NCI-H128 (cell line): ENCODE results near the gene SEMA4B.
"Not testable (repeated sequence)": the region's sequence is repeated elsewhere in the genome, so short reads cannot be mapped to it uniquely, and the experiment has no call there.

Experiments used
- DNase-seq: peaks from one replicate; lab custom pipeline; 2025; ENCODE audit not compliant: unreplicated experiment; lab: John Stamatoyannopoulos, UW

SEMA4B gene, protein sequence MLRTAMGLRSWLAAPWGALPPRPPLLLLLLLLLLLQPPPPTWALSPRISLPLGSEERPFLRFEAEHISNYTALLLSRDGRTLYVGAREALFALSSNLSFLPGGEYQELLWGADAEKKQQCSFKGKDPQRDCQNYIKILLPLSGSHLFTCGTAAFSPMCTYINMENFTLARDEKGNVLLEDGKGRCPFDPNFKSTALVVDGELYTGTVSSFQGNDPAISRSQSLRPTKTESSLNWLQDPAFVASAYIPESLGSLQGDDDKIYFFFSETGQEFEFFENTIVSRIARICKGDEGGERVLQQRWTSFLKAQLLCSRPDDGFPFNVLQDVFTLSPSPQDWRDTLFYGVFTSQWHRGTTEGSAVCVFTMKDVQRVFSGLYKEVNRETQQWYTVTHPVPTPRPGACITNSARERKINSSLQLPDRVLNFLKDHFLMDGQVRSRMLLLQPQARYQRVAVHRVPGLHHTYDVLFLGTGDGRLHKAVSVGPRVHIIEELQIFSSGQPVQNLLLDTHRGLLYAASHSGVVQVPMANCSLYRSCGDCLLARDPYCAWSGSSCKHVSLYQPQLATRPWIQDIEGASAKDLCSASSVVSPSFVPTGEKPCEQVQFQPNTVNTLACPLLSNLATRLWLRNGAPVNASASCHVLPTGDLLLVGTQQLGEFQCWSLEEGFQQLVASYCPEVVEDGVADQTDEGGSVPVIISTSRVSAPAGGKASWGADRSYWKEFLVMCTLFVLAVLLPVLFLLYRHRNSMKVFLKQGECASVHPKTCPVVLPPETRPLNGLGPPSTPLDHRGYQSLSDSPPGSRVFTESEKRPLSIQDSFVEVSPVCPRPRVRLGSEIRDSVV

DNA sequence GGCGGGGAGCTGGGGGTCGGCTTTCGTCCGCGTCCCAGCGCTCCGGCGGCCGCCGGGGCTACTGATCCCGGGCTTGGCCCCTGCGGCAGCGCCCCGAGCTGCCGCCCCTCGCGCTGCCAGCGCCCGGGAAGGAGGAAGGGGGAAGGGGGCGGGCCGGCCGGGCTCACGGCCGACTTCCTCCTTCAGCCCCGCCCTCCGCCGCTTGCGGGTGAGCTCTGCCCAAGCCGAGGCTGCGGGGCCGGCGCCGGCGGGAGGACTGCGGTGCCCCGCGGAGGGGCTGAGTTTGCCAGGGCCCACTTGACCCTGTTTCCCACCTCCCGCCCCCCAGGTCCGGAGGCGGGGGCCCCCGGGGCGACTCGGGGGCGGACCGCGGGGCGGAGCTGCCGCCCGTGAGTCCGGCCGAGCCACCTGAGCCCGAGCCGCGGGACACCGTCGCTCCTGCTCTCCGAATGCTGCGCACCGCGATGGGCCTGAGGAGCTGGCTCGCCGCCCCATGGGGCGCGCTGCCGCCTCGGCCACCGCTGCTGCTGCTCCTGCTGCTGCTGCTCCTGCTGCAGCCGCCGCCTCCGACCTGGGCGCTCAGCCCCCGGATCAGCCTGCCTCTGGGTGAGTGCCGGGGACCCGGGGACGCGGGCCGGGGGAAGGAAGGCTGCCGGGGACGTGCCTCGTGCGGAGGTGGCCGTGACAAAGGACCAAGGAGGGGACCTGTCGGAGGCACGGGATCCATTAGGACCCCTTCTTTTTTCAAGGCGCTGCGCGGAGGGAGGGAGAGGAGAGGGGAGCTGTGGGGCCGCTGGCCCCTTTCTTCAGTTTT is at the start of gene SEMA4B:
Gene SEMA4B, plus strand, starts transcription at position 201 of the 814 bp plus-strand sequence. Its CDS starts 249 bp downstream, at position 450.
- peak; percentile 25 for DNase-seq

DNA sequence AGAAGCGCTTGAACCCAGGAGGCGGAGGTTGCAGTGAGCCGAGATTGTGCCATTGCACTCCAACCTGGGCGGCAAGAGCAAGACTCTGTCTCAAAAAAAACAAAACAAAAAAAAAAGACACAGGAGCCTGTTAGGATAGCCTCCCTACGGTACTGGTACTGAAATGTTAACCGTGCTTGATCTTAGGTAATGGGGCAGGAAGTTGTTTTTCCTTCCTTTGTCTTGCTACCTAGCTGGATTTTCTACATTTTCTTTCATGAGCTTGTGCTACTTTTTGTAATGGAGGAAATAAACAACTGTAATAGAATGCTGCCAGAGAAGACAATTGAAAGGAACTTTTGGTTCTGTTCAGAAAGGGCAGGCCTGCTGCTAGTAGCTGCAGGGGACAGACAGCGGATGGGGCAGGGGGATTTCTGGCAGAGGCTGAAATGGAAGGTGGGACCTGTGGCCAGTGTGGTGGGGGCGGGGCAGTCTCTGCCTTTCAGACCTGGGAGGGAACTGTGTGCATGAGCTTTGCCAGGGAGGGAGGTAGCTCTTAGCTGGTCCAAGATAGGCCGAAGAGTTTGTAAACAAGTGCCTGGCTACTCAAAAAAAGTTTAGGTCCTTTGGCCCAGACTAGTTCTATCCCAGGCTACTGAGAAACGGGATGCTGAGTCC is 49.0 kb upstream of the SEMA4B start:
- no peak for DNase-seq

DNA sequence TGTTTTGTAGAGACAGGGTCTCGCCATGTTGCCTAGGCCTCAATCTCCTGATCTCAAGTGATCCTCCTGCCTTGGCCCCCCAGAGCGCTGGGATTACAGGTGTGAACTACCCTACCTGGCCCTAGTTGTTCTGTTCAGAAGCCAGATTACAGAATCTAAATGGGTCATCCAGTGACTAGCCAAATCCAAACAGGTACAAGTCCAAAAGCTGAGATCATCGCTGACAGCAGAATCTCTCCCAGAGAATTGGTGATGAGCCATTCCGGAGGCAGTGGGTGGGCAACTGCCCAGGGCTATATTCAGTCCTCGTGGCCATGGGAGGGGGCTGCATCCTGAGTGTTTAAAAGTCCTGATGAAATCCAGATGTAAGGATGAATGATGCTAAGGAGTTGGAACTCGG is 47.5 kb upstream of the SEMA4B start:
- no peak for DNase-seq

DNA sequence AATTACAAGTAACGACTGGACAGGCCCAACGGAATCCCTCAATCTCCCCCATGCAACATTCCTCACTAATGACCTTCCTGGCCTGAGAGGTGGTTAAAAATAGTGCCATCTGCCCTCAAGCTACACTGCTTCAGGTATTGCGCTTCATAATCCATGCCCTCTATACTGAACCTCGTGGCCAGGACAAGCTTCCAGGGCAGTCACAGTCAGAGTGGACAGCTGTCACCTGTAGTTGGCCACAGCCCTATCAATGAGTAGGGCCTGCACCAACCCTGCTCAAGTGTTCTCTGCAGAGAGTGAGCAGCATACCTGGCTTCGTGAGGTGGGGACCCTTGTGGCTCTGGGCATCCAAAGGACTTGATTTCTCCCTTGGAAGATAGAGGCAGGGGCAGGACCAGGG is 46.9 kb upstream of the SEMA4B start:
- no peak for DNase-seq

DNA sequence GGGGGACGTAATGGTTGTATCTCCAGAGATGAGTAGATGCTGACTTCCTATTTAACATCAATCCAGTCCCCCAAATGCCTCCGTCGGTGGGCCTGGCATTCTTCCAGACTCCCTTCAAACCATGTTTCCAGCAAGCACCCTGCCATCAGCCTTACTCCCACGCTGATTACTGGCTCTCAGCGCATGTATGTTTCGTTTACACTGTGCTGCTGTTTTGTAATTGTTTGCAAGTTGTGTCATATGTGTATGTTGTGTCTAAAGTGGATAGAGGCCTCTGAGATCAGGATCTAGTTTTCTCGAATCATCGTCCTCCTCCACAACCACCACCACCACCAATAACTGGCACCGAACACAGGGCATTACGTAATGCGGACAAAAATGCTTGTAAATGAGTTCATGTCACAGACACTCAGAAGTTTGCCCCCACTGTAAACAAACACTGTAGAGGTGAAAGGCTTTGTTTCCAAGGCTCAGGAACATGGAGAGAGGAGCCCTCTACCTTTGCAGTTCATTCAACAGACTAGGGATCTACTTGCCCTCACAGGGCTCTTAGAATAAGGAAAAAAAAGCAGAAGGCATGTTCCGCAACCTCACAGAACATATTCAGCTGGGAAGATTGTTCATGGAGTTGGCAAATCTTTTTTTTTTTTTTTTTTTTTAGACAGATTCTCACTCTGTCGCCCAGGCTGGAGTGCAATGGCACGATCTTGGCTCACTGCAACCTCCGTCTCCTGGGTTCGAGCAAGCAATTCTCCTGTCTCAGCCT is 46.1 kb upstream of the SEMA4B start:
- DNase-seq = no peak

DNA sequence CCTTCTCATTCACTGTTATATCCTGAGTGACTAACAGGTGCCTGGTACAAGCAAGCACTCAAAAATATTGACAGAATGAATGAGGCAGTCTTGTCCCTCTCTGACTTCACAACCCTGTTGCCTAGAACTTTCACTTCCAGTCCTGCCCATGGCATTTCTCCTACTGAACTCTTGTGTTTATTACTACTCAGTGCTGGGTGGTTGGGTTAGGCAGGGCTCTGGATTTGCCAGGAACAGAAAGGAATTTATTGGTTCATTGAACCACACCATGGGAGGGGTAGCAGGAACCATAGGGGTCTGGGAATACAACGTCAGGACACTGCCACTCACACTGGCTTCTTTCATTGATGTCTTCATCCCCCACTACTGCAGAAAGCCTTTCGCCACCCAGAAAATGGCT is 41.9 kb upstream of the SEMA4B start:
- no peak for DNase-seq

DNA sequence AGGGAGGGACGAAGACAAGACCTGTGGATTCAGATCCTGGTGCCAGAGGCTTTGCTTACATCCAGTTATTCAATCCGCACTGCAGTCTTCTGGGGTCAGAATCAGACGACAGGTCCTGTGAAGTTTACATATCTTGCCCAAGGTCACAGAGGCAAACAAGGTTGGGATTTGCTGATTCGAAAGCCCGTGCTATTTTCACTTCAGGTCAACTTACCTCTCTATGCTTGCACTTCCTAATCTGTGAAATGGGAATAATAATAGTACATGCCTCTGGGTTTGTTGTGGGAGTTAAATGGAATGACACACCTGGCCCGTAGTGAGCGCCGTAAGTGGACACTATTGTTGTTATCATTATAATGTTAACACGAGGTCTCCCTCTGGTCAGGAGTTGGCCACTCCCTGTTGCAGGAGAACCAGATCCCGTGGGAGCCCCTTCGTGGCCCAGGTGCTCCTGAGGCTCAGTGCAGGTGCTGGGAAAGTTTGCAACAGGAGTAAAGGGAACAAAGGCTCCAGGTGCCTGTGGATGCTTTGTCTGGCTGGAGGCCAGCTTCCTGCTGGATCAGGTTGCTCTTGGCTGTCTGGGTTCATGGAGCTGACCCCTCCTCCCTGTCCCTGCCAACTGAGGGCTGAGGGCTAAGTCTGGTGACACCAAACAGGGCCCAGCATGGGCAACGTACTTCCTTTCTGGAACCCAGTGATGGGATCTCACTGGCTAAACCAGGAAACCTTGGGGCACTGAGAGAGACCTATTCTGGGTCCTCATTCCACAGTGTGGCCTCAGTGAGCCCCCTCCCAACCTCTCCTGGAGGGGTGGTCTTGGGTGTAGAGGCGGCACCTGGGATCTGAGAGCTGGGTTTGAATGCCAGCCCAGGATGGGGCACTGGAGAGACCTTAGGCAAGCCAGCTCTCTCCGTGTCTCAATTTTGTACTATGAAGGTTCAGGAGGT is 40.1 kb upstream of the SEMA4B start:
- peak; percentile 59 for DNase-seq

DNA sequence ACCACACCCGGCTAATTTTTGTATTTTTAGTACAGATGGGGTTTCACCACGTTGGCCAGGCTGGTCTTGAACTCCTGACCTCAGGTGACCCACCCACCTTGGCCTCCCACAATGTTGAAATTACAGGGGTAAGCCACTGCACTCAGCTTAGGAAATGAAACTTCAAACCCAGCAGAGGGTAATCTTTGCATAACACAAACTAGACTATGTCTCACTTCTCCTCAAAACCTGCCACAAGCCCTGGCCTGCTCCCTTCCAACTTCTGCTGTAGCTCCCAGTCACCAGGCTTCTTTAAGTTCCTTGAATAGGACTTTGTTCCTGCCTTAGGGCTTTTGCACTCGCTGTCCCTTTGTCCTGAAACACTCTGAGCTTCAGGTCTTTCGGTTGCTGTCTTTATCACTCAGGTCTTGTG is 39.2 kb upstream of the SEMA4B start:
- DNase-seq = no peak

DNA sequence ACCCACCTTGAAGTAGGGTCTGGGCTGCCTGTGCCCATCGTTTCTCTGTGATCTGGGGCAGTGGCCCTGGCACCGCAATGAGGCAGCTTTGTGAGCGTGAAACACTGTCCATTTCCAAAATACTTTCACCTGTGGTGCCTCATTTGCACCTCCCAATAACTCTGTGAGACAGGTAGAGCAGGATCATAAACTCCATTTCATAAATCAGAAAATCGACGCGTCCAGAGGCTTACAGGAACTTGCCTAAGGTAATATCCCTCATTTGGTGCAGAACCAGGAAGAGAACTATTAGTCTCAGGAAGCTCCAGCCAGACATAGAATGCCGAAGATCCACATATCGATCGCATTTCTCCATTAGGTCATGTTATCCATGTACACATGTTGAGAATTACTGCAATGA is 38.2 kb upstream of the SEMA4B start:
- DNase-seq = no peak

DNA sequence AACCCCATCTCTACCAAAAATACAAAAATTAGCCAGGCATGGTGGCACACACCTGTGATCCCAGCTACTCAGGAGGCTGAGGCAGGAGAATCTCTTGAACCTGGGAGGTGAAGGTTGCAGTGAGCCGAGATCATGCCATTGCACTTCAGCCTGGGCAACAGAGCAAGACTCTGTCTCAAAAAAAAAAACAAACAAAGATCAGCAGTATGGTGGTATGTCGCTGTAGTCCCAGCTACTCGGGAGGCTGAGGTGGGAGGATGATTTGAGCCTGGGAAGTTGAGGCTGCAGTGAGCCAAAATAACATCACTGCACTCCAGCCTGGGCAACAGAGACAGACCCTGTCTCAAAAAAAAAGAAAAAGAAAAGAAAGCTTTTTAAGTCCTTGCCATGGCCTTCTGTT is 36.9 kb upstream of the SEMA4B start:
- not testable (repeated sequence) for DNase-seq

DNA sequence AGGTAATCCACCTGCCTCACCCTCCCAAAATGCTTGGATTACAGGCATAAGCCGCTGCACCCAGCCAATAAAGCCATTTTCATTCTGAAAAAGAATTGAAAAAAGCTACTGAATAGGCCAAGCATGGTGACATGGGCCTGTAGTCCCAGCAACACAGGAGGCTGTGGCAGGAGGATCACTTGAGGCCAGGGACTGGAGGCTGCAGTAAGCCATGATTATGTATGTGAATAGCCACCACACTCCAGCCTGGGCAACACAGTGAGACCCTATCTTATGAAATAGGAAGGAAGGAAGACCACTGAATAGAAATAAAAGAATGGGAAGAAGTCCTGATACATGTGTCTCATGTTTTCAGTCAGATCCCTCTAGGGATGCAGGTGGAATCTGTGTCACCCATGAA is 36.0 kb upstream of the SEMA4B start:
- no peak for DNase-seq

DNA sequence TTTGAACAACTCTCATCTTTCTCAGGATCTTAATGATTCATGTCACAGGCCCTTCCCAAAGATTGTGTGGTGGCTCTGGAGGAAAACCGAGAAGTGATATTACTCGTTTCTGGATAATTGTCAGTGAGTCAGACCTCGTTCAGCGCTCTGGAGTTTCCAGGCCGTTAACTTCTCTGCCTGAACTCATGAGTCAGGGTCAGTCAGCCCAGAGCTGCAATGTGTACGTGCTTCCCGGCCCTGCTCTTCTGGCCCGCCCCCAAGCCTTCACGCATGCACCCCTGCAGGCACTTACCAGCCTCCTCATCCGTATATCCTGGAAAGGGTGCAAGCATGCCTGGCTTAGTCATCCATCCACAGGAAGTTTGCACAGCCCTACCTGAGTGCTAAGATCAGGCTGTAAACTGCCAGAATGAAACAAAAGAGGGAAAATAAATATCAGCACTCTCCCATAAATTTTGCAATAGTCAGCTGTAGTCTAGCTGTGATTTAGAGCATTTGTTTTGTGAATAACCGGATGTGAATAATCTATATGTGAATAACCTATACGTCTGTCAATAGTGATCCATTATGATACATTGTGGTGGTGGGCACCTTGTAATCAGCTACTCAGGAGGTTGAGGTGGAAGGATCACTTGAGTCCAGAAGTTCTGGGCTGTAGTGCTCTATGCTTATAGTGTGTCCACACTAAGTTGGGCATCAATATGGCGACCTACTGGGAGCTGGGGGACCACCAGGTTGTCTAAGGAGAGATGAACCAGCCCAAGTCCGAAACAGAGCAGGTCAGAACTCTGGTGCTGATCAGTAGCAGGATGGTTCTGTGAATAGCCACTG is 35.3 kb upstream of the SEMA4B start:
- DNase-seq = peak; percentile 38

DNA sequence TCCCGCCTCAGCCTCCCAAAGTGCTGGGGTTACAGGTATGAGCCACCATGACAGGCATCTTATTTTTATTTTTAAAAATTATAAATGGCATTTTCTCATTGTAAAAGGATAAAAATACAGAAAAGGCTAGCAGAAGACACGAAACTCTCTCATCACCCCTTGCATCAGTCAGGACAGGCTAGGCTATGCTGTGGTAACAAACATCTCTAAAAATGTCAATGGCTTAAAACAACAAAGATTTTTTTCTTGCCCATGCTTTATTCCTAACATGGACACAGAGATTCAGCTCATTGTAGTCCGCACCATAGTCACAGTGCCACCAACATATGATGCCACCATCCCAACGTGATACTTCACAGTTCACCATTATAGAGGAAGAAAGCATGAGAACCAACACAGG is 34.0 kb upstream of the SEMA4B start:
- no peak for DNase-seq

DNA sequence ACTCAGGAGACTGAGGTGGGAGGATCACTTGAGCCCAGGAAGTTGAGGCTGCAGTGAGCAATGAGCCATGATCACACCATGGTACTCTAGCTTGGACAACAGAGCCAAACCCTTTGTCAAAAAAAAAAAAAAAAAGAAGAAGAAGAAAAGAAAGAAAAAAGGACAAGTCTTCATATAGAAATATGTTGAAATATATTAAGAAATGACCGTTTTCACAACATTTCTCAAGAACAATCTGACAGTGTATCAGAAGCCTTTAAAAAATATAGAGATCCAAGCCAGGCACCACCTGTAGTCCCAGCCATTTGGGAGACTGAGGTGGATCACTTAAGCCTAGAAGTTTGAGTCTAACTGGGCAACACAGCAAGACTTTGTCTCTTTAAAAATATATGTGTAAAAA is 29.5 kb upstream of the SEMA4B start:
- no peak for DNase-seq

DNA sequence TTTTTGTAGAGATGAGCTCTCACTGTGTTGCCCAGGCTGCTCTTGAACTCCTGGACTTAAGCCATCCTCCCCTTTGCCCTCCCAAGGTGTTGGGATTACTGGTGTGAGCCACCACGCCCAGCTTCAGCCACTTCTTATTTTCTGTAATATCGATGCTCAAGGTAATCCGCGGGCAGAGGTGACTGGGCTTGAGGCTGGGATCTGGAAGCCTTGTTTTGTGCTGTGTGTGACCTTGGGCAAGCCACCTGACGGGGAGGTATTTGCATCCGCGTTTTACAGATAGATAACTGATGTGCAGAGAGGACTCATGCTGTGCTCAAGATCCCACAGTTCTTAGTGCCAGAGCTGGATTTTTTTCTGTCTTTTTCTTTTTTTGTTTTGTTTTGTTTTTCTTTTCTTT is 27.8 kb upstream of the SEMA4B start:
- no peak for DNase-seq

DNA sequence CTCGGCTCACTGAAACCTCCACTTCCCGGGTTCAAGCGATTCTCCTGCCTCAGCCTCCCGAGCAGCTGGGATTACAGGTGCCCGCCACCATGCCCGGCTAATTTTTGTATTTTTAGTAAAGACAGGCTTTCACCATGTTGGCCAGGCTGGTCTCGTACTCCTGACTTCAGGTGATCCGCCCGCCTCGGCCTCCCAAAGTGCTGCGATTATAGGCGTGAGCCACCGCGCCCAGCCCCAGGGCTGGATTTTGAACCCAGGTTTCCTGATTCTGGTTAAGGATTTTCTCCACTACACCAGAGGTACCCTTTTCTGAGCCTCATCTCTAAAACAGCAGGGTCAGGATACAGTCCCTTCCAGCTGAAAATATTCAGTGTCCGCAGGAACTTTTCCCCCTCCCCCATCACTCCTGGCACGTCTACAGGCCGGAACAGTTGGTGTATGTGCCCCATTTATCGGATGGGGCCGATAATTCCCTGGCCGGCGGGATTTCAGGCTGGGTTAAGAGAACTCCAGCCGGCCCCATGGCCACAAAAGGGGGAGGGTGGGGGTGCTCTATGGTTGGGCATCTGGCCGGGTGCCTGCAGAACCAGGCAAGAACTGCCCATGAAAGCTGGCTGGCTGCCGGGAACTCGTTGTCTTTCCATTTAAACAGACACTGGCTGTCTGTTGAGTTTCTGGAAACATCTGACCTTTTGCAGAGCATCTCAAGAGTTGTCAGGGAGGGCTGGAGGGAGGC is 26.8 kb upstream of the SEMA4B start:
- no peak for DNase-seq

DNA sequence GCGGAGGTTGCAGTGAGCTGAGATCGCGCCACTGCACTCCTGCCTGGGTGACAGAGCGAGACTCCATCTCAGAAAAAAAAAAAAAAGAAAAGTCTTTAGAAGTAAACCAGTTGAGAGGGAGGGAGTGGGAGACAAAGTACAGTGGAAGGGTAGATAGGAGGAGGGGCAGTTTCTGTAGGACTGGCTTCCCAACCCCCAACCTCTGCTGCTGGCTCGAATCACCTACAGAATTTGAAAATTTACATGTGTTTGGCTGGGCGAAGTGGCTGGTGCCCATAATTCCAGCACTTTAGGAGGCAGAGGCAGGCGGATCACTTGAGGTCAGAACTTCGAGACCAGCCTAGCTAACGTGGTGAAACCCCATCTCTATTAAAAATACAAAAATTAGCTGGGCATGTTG is 24.1 kb upstream of the SEMA4B start:
- DNase-seq = no peak
